Glutamatergic neuron (in vitro differentiated cells): Measurements from ENCODE around the gene COBLL1. TPM values are rescaled to one million over a fixed set of nuclear protein-coding genes. Genes with fewer than 3 reads are reported as not detected.

ENCODE experiments used
- DNase-seq: peaks from one replicate; pipeline ENCODE4 v3.0.0; 2022
- H3K27ac Mint-ChIP-seq: one replicate; pipeline ENCODE4 v1.8.0; 2020; ENCODE audit warnings: mild to moderate bottlenecking, mixed read lengths, inconsistent platforms; ENCODE audit not compliant: unreplicated experiment
- H3K27me3 Mint-ChIP-seq: one replicate; pipeline ENCODE4 v1.8.0; 2020; ENCODE audit warnings: mild to moderate bottlenecking, moderate library complexity, mixed read lengths, inconsistent platforms; ENCODE audit not compliant: unreplicated experiment
- H3K36me3 Mint-ChIP-seq: one replicate; pipeline ENCODE4 v1.8.0; 2020; ENCODE audit warnings: mild to moderate bottlenecking, mixed read lengths, inconsistent platforms; ENCODE audit not compliant: unreplicated experiment
- H3K4me1 Mint-ChIP-seq: one replicate; pipeline ENCODE4 v1.8.0; 2020; ENCODE audit warnings: mild to moderate bottlenecking, low read depth, mixed read lengths, inconsistent platforms; ENCODE audit not compliant: unreplicated experiment
- H3K4me3 Mint-ChIP-seq: one replicate; pipeline ENCODE4 v1.8.0; 2020; ENCODE audit warnings: mild to moderate bottlenecking, mixed read lengths, inconsistent platforms; ENCODE audit not compliant: unreplicated experiment
- H3K9me3 Mint-ChIP-seq: one replicate; pipeline ENCODE4 v1.8.0; 2020; ENCODE audit warnings: mild to moderate bottlenecking, moderate library complexity, mixed read lengths, inconsistent platforms; ENCODE audit not compliant: unreplicated experiment
- CTCF ChIP-seq: fragments of 200-600 bp; sonication (generic); IDR thresholded peaks from one replicate; pipeline ENCODE4 v1.5.0; 2021; ENCODE audit not compliant: partially characterized antibody, unreplicated experiment
- total RNA-seq: library from RNA; stranded (reverse); fragmentation: NEBNext Ultra II Directional; extraction: Animal tissue kit (Norgen Biotek cat#: 25700); gene quantifications from one replicate; pipeline ENCODE4 v1.2.1, GENCODE V29; 2021; ENCODE audit not compliant: unreplicated experiment

COBLL1 gene
- total RNA-seq, 1 donor from 2014 or later: 0.91 TPM

- no peaks in the 10 kb centered on the region for H3K36me3 Mint-ChIP-seq
Measured at GRCh38 chr2:164642946-164643555, 198.6 kb downstream of the COBLL1 start.

GRCh38 chr2:164642268-164642667 lies 199.4 kb downstream of the COBLL1 start:
- H3K9me3 Mint-ChIP-seq: peaks cover 2% of the 10 kb centered on the region
- no peaks in the 10 kb centered on the region for H3K27me3 Mint-ChIP-seq
- H3K27ac Mint-ChIP-seq: no peak overlapping the region
- H3K36me3 Mint-ChIP-seq: no peaks in the 10 kb centered on the region
- no peak for DNase-seq
- no peaks in the 10 kb centered on the region for H3K4me1 Mint-ChIP-seq
- H3K4me3 Mint-ChIP-seq: no peak overlapping the region
- no peak for TF ChIP-seq CTCF

More at GRCh38 chr2:164642946-164643555, 198.6 kb downstream of the COBLL1 start:
- DNase-seq: no peak
- H3K27me3 Mint-ChIP-seq: no peaks in the 10 kb centered on the region
- no peak overlapping the region for H3K27ac Mint-ChIP-seq
- no peak overlapping the region for H3K4me3 Mint-ChIP-seq
- TF ChIP-seq CTCF: no peak
- peaks cover 2% of the 10 kb centered on the region for H3K9me3 Mint-ChIP-seq
- H3K4me1 Mint-ChIP-seq: no peaks in the 10 kb centered on the region

Other genes starting within 250 kb of the COBLL1 start
- gene GRB14, start 220.3 kb downstream of the COBLL1 start, total RNA-seq: 0.83 TPM
- gene SLC38A11, start 113.7 kb upstream of the COBLL1 start, total RNA-seq: not detected